ENCODE data around the gene LIPJ.

DNA sequence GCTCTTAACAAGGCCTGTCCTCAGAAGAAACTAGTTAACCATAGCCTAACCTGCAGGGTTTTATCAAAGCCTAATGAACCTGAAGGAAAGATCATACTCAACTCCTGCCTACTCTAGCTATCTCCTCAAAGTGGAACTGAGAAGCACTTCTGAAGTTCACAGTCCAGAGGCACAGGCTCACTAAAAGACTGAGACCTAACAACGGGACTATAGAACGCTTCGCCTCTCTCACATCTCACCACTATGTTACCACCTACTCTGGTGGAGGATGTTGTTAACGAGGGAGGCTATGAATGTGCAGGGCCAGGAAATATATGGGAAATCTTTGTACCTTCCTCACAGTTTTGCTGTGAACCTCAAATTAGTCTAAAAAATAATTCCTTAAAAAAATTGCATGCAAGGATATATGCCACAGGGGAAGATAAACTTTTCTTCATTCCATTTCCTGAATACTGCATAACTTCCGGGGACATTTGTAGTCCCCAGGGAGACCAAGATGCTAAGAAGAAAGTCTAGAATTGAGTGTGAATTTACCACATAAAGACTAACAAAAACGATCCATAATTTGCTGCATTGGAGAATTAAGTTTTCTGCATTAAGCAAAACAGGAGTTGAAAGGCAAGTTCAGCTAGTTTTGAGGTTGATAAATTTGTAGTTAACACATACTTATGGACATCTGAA, 21.6 kb downstream of the LIPJ start:
- no peak for TF ChIP-seq POLR2AphosphoS5 (IDR thresholded peaks at IDR 0.05)
- TF ChIP-seq, protein P1, sequence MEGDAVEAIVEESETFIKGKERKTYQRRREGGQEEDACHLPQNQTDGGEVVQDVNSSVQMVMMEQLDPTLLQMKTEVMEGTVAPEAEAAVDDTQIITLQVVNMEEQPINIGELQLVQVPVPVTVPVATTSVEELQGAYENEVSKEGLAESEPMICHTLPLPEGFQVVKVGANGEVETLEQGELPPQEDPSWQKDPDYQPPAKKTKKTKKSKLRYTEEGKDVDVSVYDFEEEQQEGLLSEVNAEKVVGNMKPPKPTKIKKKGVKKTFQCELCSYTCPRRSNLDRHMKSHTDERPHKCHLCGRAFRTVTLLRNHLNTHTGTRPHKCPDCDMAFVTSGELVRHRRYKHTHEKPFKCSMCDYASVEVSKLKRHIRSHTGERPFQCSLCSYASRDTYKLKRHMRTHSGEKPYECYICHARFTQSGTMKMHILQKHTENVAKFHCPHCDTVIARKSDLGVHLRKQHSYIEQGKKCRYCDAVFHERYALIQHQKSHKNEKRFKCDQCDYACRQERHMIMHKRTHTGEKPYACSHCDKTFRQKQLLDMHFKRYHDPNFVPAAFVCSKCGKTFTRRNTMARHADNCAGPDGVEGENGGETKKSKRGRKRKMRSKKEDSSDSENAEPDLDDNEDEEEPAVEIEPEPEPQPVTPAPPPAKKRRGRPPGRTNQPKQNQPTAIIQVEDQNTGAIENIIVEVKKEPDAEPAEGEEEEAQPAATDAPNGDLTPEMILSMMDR (IDR thresholded peaks at IDR 0.05), result no peak
- TF ChIP-seq POLR2A (IDR thresholded peaks at IDR 0.05), result no peak

Data from prostate gland (tissue), 2 donors.